Mesenchymal stem cell (in vitro differentiated cells and primary cell): Measurements from ENCODE around the gene AMPH.

Experiments used
- DNase-seq: peaks from one replicate; pipeline ENCODE4 v3.0.0-alpha.2; 2013
- H2AFZ ChIP-seq: one replicate; pipeline ENCODE4 v1.6.1; 2013; ENCODE audit warnings: low read depth, mild to moderate bottlenecking, control low read depth, inconsistent platforms, low read length, moderate library complexity
- H2AK5ac ChIP-seq: 2 replicates; pipeline ENCODE4 v1.6.1; 2013; ENCODE audit warnings: low read length, moderate library complexity, mild to moderate bottlenecking, inconsistent platforms; ENCODE audit not compliant: severe bottlenecking
- H2BK120ac ChIP-seq: one replicate; pipeline ENCODE4 v1.6.1; 2013; ENCODE audit warnings: low read depth, mild to moderate bottlenecking, inconsistent platforms, low read length, moderate library complexity
- H2BK12ac ChIP-seq, 2 experiments: one replicate each; pipeline ENCODE4 v1.6.1; 2013; ENCODE audit warnings: inconsistent platforms in 2 of 2, low read length in 2 of 2, mild to moderate bottlenecking in 2 of 2, moderate library complexity in 2 of 2, control low read depth in 1 of 2
- H2BK15ac ChIP-seq: one replicate; pipeline ENCODE4 v1.6.1; 2013; ENCODE audit warnings: mild to moderate bottlenecking, low read depth, inconsistent platforms; ENCODE audit not compliant: poor library complexity, severe bottlenecking
- H2BK5ac ChIP-seq: 2 replicates; pipeline ENCODE4 v1.6.1; 2013; ENCODE audit warnings: low read depth, mild to moderate bottlenecking, low read length, control low read depth, inconsistent platforms; ENCODE audit not compliant: poor library complexity, severe bottlenecking
- H3K14ac ChIP-seq, 2 experiments: one replicate each; pipeline ENCODE4 v1.6.1; 2013; ENCODE audit warnings: inconsistent platforms in 2 of 2, low read length in 2 of 2, control low read depth in 1 of 2, mild to moderate bottlenecking in 1 of 2, moderate library complexity in 1 of 2
- H3K18ac ChIP-seq, 2 experiments: one replicate each; pipeline ENCODE4 v1.6.1; 2013; ENCODE audit warnings: inconsistent platforms in 2 of 2, low read length in 2 of 2, control low read depth in 1 of 2, low read depth in 1 of 2, mild to moderate bottlenecking in 1 of 2
- H3K23ac ChIP-seq, 2 experiments: one replicate each; pipeline ENCODE4 v1.6.1; 2013; ENCODE audit warnings: inconsistent platforms in 2 of 2, low read length in 2 of 2, mild to moderate bottlenecking in 2 of 2, moderate library complexity in 2 of 2, control low read depth in 1 of 2
- H3K27ac ChIP-seq: 2 replicates; pipeline ENCODE4 v1.5.1; 2013; ENCODE audit warnings: mild to moderate bottlenecking, moderate library complexity, low read length, control low read depth, inconsistent platforms; ENCODE audit not compliant: poor library complexity, severe bottlenecking
- H3K27me3 ChIP-seq, 2 experiments: 2 replicates each; pipeline versions ENCODE4 v1.6.1 to v1.7.0; 2013; ENCODE audit warnings: low read length in 2 of 2, mild to moderate bottlenecking in 2 of 2, moderate library complexity in 2 of 2, control low read depth in 1 of 2, inconsistent platforms in 1 of 2; ENCODE audit not compliant: control insufficient read depth in 1 of 2, insufficient read depth in 1 of 2
- H3K36me3 ChIP-seq, 2 experiments: 2 replicates each; pipeline versions ENCODE4 v1.6.1 to v1.7.0; 2013; ENCODE audit warnings: low read length in 2 of 2, control low read depth in 1 of 2, inconsistent platforms in 1 of 2, low read depth in 1 of 2, mild to moderate bottlenecking in 1 of 2; ENCODE audit not compliant: insufficient read depth in 2 of 2, control insufficient read depth in 1 of 2
- H3K4ac ChIP-seq, 2 experiments: one replicate each; pipeline ENCODE4 v1.6.1; 2013; ENCODE audit warnings: inconsistent platforms in 2 of 2, low read length in 2 of 2, mild to moderate bottlenecking in 2 of 2, moderate library complexity in 2 of 2, control low read depth in 1 of 2, low read depth in 1 of 2
- H3K4me1 ChIP-seq: 2 replicates; pipeline ENCODE4 v1.6.1; 2013; ENCODE audit warnings: low read depth, low read length, control low read depth; ENCODE audit not compliant: control insufficient read depth, insufficient read depth
- H3K4me2 ChIP-seq: 2 replicates; pipeline ENCODE4 v1.6.1; 2013; ENCODE audit warnings: low read length, mild to moderate bottlenecking, inconsistent platforms; ENCODE audit not compliant: poor library complexity, severe bottlenecking
- H3K4me3 ChIP-seq, 2 experiments: 2 replicates each; pipeline versions ENCODE4 v1.5.1 to v1.7.0; 2013; ENCODE audit warnings: low read length in 2 of 2, mild to moderate bottlenecking in 2 of 2, control low read depth in 1 of 2, low read depth in 1 of 2; ENCODE audit not compliant: insufficient read depth in 1 of 2
- H3K79me1 ChIP-seq: replicated peaks from 2 replicates; pipeline ENCODE4 v1.6.1; 2013; ENCODE audit warnings: mild to moderate bottlenecking, control low read depth, low read length, inconsistent platforms; ENCODE audit not compliant: poor library complexity, severe bottlenecking
- H3K9ac ChIP-seq: 2 replicates; pipeline ENCODE4 v1.7.0; 2013; ENCODE audit warnings: mild to moderate bottlenecking, low read length, moderate library complexity
- H3K9me3 ChIP-seq: 2 replicates; pipeline ENCODE4 v1.7.0; 2013; ENCODE audit warnings: mild to moderate bottlenecking, low read length; ENCODE audit not compliant: control insufficient read depth
- H4K8ac ChIP-seq: one replicate; pipeline ENCODE4 v1.6.1; 2013; ENCODE audit warnings: inconsistent platforms, mild to moderate bottlenecking, low read length, moderate library complexity
- H4K91ac ChIP-seq: one replicate; pipeline ENCODE4 v1.6.1; 2013; ENCODE audit warnings: mild to moderate bottlenecking, low read length, inconsistent platforms
- WGBS: methylation state at CpG from one replicate; pipeline ENCODE4 v1.1.7; 2013; ENCODE audit warnings: mixed read lengths; 5-methylcytosine and 5-hydroxymethylcytosine counted together

The AMPH gene

GRCh38 chr7:38393874-38394273 is 237.3 kb downstream of the AMPH start:
- Histone ChIP-seq H3K4me1 (no peaks in the 10 kb centered on the region), H3K79me1 (no peaks in the 10 kb centered on the region), H3K27me3 (no peaks in the 10 kb centered on the region), H4K8ac (no peak overlapping the region), H2BK5ac (no peak overlapping the region), H2BK120ac (no peak overlapping the region), H2BK15ac (no peak overlapping the region), H3K23ac (no peak overlapping the region), H3K27ac (no peak overlapping the region), H3K9me3 (no peaks in the 10 kb centered on the region), H3K9ac (no peak overlapping the region), H2AK5ac (no peak overlapping the region), H3K4me2 (no peak overlapping the region), H2AFZ (no peak overlapping the region), H3K18ac (no peak overlapping the region), H2BK12ac (no peak overlapping the region), H4K91ac (no peak overlapping the region), H3K36me3 (peaks cover 0 to 10% of the 10 kb centered on the region in 2 experiments), H3K4me3 (no peak overlapping the region), H3K4ac (no peak overlapping the region), H3K14ac (no peak overlapping the region)
- no peak for DNase-seq
- WGBS: 72% methylated on average over 5 of the region's 5 CpGs

GRCh38 chr7:38391751-38392150 is 239.4 kb downstream of the AMPH start:
- no peak overlapping the region for H3K4me3 ChIP-seq

GRCh38 chr7:38385682-38386081 is 245.5 kb downstream of the AMPH start:
- no peak overlapping the region for H3K23ac ChIP-seq
- no peak overlapping the region for H2AK5ac ChIP-seq

More at GRCh38 chr7:38391751-38392150, 239.4 kb downstream of the AMPH start:
- Histone ChIP-seq H2BK5ac (no peak overlapping the region), H3K14ac (no peak overlapping the region), H3K4me2 (no peak overlapping the region), H3K27ac (no peak overlapping the region), H3K36me3 (peaks cover 0 to 15% of the 10 kb centered on the region in 2 experiments), H3K4ac (no peak overlapping the region), H2BK15ac (no peak overlapping the region), H3K23ac (no peak overlapping the region), H3K4me1 (no peaks in the 10 kb centered on the region), H2BK12ac (no peak overlapping the region), H2AK5ac (no peak overlapping the region), H4K8ac (no peak overlapping the region), H3K79me1 (no peaks in the 10 kb centered on the region), H3K9me3 (peaks cover 14% of the 10 kb centered on the region), H3K27me3 (no peaks in the 10 kb centered on the region), H4K91ac (no peak overlapping the region), H3K9ac (no peak overlapping the region), H2AFZ (no peak overlapping the region), H3K18ac (no peak overlapping the region), H2BK120ac (no peak overlapping the region)
- DNase-seq: no peak
- 83% methylated on average over 13 of the region's 13 CpGs for WGBS

GRCh38 chr7:38383281-38383680 is 247.9 kb downstream of the AMPH start:
- H3K18ac ChIP-seq: no peak overlapping the region
- no peak overlapping the region for H2AFZ ChIP-seq
- H3K14ac ChIP-seq: no peak overlapping the region
- H3K36me3 ChIP-seq: peaks cover 0 to 26% of the 10 kb centered on the region in 2 experiments
- H2BK5ac ChIP-seq: no peak overlapping the region
- no peak overlapping the region for H2BK15ac ChIP-seq
- no peak overlapping the region for H2BK120ac ChIP-seq
- H3K27me3 ChIP-seq: no peaks in the 10 kb centered on the region
- H4K91ac ChIP-seq: no peak overlapping the region
- H2BK12ac ChIP-seq: no peak overlapping the region
- peaks cover 14% of the 10 kb centered on the region for H3K9me3 ChIP-seq
- WGBS: 97% methylated on average over 8 of the region's 9 CpGs
- H4K8ac ChIP-seq: no peak overlapping the region
- H3K23ac ChIP-seq: no peak overlapping the region
- no peak overlapping the region for H3K4me2 ChIP-seq
- H3K27ac ChIP-seq: no peak overlapping the region
- H3K9ac ChIP-seq: no peak overlapping the region
- H3K4me3 ChIP-seq: no peak overlapping the region
- no peak for DNase-seq
- no peak overlapping the region for H2AK5ac ChIP-seq
- H3K4ac ChIP-seq: no peak overlapping the region
- no peaks in the 10 kb centered on the region for H3K4me1 ChIP-seq
- no peaks in the 10 kb centered on the region for H3K79me1 ChIP-seq

More at GRCh38 chr7:38385682-38386081, 245.5 kb downstream of the AMPH start:
- Histone ChIP-seq H2BK120ac (no peak overlapping the region), H3K36me3 (peaks cover 0 to 35% of the 10 kb centered on the region in 2 experiments), H3K4ac (no peak overlapping the region), H2BK15ac (no peak overlapping the region), H3K4me3 (no peak overlapping the region), H3K27ac (no peak overlapping the region), H3K9ac (no peak overlapping the region), H4K8ac (no peak overlapping the region), H3K14ac (no peak overlapping the region), H3K4me2 (no peak overlapping the region), H2BK12ac (no peak overlapping the region), H3K27me3 (no peaks in the 10 kb centered on the region), H2BK5ac (no peak overlapping the region), H4K91ac (no peak overlapping the region), H3K79me1 (no peaks in the 10 kb centered on the region), H3K9me3 (peaks cover 14% of the 10 kb centered on the region), H2AFZ (no peak overlapping the region), H3K18ac (no peak overlapping the region), H3K4me1 (no peaks in the 10 kb centered on the region)
- no peak for DNase-seq
